Ovary (tissue), 9 donors: Measurements from ENCODE around the gene PLEKHN1. TPM values are rescaled to one million over a fixed set of nuclear protein-coding genes. Genes with fewer than 3 reads are reported as not detected.
"Not testable (repeated sequence)": the region's sequence is repeated elsewhere in the genome, so short reads cannot be mapped to it uniquely, and the experiment has no call there.

Experiments used
- DNase-seq, 5 donors: peaks; one replicate each; pipeline ENCODE4 v3.0.0-alpha.2; 2019 to 2020
- H3K27ac ChIP-seq, 2 donors: fragments of 200-600 bp; one replicate each; pipeline versions ENCODE4 v1.5.1 to v1.8.0; 2019 to 2022
- H3K27me3 ChIP-seq: fragments of 200-600 bp; one replicate; pipeline ENCODE4 v1.8.0; 2022
- H3K36me3 ChIP-seq: fragments of 200-600 bp; sonication (generic); one replicate; pipeline ENCODE4 v1.5.1; 2019
- H3K4me1 ChIP-seq: one replicate; pipeline ENCODE4 v1.8.1; 2013; ENCODE audit warnings: mild to moderate bottlenecking, moderate library complexity; ENCODE audit not compliant: insufficient read depth
- H3K4me3 ChIP-seq: fragments of 200-600 bp; sonication (generic); one replicate; pipeline ENCODE4 v1.5.1; 2017
- H3K9me3 ChIP-seq, 2 donors: fragments of 200-600 bp in 1 of 2; sonication (generic) in 1 of 2; one replicate each; pipeline versions ENCODE4 v1.5.1 to v1.8.1; 2013 to 2019; ENCODE audit warnings: mild to moderate bottlenecking in 1 of 2, moderate library complexity in 1 of 2
- EP300 ChIP-seq: sonication (generic); formaldehyde crosslinking; IDR thresholded peaks from one replicate; pipeline ENCODE4 v1.6.1; 2017; ENCODE audit warnings: antibody characterized with exemption
- POLR2A ChIP-seq: fragments of 450-650 bp; IDR thresholded peaks from one replicate; pipeline ENCODE4 v1.6.1; 2017; ENCODE audit warnings: antibody characterized with exemption, mild to moderate bottlenecking, moderate library complexity
- WGBS, 3 donors: extraction: QIAGEN DNeasy Blood & Tissue Kit in 1 of 3; methylation state at CpG; one replicate each; pipeline versions ENCODE4 v1.1.5 to v1.1.7; 2013 to 2017; 5-methylcytosine and 5-hydroxymethylcytosine counted together
- intact Hi-C, 4 donors: fragments of 100-400 bp; cut with DNase I; formaldehyde crosslinking; loops; one replicate each; pipeline versions ENCODE4 v1.11.0 to v1.15.1; 2022 to 2023
- polyA plus RNA-seq, 2 donors: library from polyadenylated mRNA; stranded (reverse); fragments of 200-250 nt in 1 of 2; fragments of 350-450 nt in 1 of 2; fragmentation: Illumina TruSeq in 1 of 2; extraction: RNeasy Lipid Tissue Mini Kit (QIAGEN cat#74804) in 1 of 2; gene quantifications; one replicate each; pipeline ENCODE4 v1.2.3, GENCODE V29; 2013 to 2014
- total RNA-seq, 7 donors: library from RNA; depleted of rRNA in 2 of 7; stranded (reverse); fragments of >200 nt in 2 of 7; fragmentation: NEBNext Ultra II Directional in 3 of 7; extraction: Animal tissue kit (Norgen Biotek cat#: 25700) in 3 of 7; gene quantifications; one replicate each; pipeline versions ENCODE4 v1.1.0 to v1.2.4, GENCODE V29; 2016 to 2023
- TF ChIP-seq, protein P1 (sequence below), 3 donors: fragments of 450-650 bp in 2 of 3; fragments of 200-600 bp in 1 of 3; IDR thresholded peaks; one replicate each; pipeline versions ENCODE4 v1.5.1 to v1.8.0; 2016 to 2022; ENCODE audit warnings: antibody characterized with exemption in 3 of 3, mild to moderate bottlenecking in 1 of 3
- donor health status: DM: no; HTN: no; CAD: no; lungs with moderate emphysema.
- donor health status: DM: no; HTN: no; CAD: no.
- donor health status: Bipolar disorder and iron deficiency.
- donor health status: DM: yes; HTN: yes; CAD: no.
- donor health status: DM: no; HTN: no; CAD: no.
- donor health status: DM: yes; HTN: yes; CAD: no.

The PLEKHN1 gene
- total and polyA plus RNA-seq, 9 donors, result 0.10 to 0.34 (median 0.16) TPM; not detected in 3

DNA sequence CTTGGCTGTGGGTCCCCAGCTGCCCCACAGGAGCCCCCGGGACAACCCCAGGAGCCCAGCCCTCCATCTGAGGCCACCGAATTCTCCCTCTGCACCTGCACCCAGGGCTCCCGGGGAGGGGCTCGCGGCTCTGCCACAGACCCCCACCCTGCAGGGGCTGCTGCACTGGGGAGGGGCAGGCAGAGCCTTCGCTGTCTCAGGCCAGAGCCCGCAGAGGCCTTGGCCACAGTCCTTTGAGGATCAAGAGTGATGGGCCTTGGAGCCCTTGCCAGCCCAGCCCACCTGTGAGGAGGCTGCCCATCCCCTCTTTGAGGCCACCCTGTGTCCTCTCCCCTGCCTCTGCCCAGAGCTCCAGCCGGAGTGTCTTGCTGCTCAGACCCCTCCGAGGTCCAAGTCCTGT lies 9.1 kb downstream of the PLEKHN1 start:
- DNase-seq, result peak in 2 of 5 donors; percentile 15 to 34
- Histone ChIP-seq H3K4me3 (no peak overlapping the region), H3K36me3 (no peaks in the 10 kb centered on the region), H3K27ac (no peak overlapping the region), H3K9me3 (no peaks in the 10 kb centered on the region), H3K4me1 (peaks cover 2% of the 10 kb centered on the region), H3K27me3 (no peaks in the 10 kb centered on the region)
- WGBS, 3 donors, result 48 to 61% (median 51%) methylated on average over 9 of the region's 9 CpGs
- intact Hi-C loops, result no loop called here
- TF ChIP-seq EP300 (no peak), POLR2A (no peak)
- TF ChIP-seq, protein P1, sequence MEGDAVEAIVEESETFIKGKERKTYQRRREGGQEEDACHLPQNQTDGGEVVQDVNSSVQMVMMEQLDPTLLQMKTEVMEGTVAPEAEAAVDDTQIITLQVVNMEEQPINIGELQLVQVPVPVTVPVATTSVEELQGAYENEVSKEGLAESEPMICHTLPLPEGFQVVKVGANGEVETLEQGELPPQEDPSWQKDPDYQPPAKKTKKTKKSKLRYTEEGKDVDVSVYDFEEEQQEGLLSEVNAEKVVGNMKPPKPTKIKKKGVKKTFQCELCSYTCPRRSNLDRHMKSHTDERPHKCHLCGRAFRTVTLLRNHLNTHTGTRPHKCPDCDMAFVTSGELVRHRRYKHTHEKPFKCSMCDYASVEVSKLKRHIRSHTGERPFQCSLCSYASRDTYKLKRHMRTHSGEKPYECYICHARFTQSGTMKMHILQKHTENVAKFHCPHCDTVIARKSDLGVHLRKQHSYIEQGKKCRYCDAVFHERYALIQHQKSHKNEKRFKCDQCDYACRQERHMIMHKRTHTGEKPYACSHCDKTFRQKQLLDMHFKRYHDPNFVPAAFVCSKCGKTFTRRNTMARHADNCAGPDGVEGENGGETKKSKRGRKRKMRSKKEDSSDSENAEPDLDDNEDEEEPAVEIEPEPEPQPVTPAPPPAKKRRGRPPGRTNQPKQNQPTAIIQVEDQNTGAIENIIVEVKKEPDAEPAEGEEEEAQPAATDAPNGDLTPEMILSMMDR (IDR thresholded peaks at IDR 0.05), result no peak

DNA sequence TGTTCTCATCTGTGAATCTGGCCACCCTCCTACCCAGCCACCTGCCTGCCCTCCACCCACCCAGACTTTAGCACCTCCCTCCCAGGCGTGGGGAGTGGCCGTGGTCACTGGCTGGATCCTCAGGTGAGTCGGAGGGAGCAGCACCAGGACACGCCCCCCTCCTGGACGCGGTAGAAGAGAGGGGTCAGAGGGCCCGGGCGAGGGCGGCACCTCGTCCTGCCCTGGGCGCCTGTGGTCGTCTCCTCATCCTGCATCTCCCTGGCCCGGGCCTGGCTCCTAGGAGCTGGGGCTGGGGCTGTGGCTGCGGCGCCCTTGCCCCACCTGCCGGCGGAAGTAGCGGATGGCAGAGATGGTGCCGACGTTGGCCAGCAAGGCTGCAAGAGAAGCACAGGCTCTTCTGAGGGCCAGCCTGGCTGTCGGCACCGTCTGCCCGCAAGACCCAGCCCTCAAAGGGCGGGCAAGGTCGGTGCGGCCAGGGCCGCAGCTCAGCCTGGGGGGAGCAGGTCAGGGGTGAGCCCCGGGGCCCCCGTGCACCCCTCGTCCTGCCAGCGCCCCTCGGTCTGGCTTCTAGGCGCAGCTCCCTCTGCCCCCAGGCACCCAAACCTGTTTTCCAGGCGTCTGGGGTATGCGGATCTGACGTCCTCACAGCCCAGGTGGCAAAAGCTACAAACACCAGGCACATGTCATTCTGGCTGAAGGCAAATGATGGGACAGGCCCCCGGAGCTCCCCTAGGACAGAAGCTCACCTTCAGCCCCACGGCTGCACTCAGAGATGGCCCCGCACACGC lies 9.8 kb downstream of the PLEKHN1 start:
- intact Hi-C loops, result no loop called here
- H3K27ac ChIP-seq, result no peak overlapping the region
- H3K4me1 ChIP-seq, result peaks cover 2% of the 10 kb centered on the region
- H3K27me3 ChIP-seq, result no peaks in the 10 kb centered on the region
- 2 to 8% (median 4%) methylated on average over 30 to 40 of the region's 40 CpGs for WGBS, 3 donors
- no peak for TF ChIP-seq POLR2A
- TF ChIP-seq, protein P1 (IDR thresholded peaks at IDR 0.05), result peak in 1 of 3 donors; percentile 21
- no peak for TF ChIP-seq EP300
- H3K4me3 ChIP-seq, result peak overlapping the region; percentile 32
- peak in 2 of 5 donors; percentile 24 to 71 for DNase-seq
- no peaks in the 10 kb centered on the region for H3K9me3 ChIP-seq
- H3K36me3 ChIP-seq, result no peaks in the 10 kb centered on the region

DNA sequence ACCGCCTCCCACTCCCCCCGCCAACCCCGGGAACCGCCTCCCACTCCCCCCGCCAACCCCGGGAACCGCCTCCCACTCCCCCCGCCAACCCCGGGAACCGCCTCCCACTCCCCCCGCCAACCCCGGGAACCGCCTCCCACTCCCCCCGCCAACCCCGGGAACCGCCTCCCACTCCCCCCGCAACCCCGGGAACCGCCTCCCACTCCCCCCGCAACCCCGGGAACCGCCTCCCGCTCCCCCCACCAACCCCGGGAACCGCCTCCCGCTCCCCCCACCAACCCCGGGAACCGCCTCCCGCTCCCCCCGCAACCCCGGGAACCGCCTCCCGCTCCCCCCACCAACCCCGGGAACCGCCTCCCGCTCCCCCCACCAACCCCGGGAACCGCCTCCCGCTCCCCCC lies 10.5 kb downstream of the PLEKHN1 start:
- H3K4me3 ChIP-seq, H3K4me1 ChIP-seq, intact Hi-C loops, H3K36me3 ChIP-seq, H3K9me3 ChIP-seq, H3K27me3 ChIP-seq, H3K27ac ChIP-seq: not testable (repeated sequence)
- DNase-seq, result peak in 2 of 5 donors; percentile 32 to 46
- 55% methylated on average over 14 of the region's 39 CpGs; no CpG with 5 or more reads in 2 of the 3 donors for WGBS, 3 donors

DNA sequence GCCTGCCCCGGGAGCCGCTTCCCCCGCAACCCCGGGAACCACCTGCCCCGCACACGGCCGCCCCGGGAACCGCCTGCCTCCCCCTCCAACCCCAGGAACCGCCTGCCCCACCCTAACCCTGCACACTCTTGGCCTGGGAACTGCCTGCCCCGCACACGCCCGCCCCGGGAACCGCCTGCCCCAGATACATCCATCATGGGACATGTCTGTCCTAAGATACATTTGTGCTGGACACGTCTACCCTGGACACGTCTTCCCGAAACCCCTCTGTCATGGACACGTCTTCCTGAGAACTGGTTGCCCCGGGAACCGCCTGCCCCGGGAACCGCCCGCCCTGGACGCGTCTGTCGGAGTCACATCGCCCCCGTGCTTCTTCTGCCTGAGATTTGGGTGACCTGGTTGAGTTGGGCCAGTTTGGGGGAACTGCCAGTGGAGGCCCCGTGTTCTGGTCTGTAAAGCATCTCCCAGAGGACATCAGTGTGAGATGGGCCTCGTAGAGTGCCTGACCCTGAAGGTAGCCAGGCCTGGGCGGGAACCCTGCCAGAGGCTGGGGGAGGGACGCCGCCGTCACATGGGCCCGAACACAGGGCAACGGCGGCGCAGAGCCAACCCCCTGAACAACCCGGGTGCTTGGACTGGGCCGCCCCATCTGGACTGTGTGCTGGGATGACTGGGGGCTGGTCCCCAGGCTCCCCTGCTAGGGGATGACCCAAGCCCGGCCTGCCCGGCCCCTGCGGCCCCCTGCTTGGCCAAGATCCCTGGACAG lies 12.0 kb downstream of the PLEKHN1 start:
- Histone ChIP-seq H3K27me3 (no peaks in the 10 kb centered on the region), H3K4me3 (no peak overlapping the region), H3K27ac (no peak overlapping the region), H3K36me3 (no peaks in the 10 kb centered on the region), H3K9me3 (no peaks in the 10 kb centered on the region), H3K4me1 (peaks cover 2% of the 10 kb centered on the region)
- 84 to 89% (median 85%) methylated on average over 31 to 44 of the region's 44 CpGs for WGBS, 3 donors
- DNase-seq, result peak in 2 of 5 donors; percentile 16 to 33
- TF ChIP-seq, protein P1 (IDR thresholded peaks at IDR 0.05), result no peak
- TF ChIP-seq POLR2A (no peak), EP300 (no peak)
- intact Hi-C loops, result no loop called here
